ENCODE measurements around the gene CHST11.
A peak's percentile ranks its signal among the peaks of the same experiment; 100 is the strongest.

The CHST11 gene

DNA sequence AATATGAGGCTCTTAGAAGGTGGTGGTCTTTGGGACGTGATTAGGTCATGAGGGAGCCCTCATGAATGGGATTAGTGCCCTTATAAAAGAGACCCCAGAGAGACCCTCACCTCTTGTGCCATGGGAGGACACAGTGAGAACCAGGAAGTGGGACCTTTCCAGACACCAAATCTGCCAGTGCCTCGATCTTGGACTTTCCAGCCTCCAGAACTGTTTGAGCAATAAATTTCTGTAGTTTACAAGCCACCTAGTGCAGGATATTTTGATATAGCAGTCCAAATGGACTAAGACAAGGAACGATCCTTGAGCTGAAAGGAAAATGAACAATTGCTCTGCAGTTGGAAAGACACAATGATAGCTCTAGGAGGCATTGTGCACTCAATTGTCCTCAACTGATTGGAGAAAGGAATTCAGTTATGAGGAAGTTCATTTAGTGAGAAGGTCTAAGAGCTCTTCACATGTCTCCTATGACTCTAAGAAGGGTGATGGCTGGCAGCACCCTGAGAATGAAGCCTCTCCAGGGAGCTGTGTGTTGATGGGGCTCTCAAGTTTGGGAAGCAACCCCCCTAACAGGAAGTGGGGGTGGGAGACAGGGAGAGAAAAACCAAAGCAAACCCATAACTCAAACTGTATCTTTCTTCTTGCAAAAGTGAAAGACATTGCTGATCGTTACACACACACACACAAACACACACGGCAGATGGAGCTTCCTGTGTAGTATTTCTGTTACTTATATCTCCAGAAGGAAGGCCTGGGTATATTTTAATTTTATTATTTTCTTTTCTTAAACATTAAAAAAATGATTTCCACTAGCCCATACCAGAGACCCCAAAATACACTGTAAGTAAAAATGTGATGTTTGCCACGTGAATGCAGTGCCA lies 21.0 kb downstream of the CHST11 start:
- Histone ChIP-seq H3K4me1 (ENCODE audit: control extremely low read depth in 1 of 4, control insufficient read depth in 4 of 4, insufficient read depth in 4 of 4, low read length in 3 of 4) (peaks cover 44 to 89% (median 76%) of the 10 kb centered on the region in 4 experiments), H3K36me3 (ENCODE audit: control insufficient read depth in 4 of 4, insufficient read depth in 4 of 4, low read length in 3 of 4) (peaks cover 6 to 32% (median 11%) of the 10 kb centered on the region in 4 experiments), H3K4me3 (ENCODE audit: control insufficient read depth in 1 of 7, extremely low read depth in 1 of 7, insufficient read depth in 4 of 7, low read depth in 2 of 7, low read length in 6 of 7) (peak overlapping the region in 6 of 7 experiments; percentile 24 to 65 (median 50)), H3K27me3 (replicated peaks in 2 of 5; ENCODE audit: control insufficient read depth in 4 of 5, insufficient read depth in 5 of 5, low read length in 4 of 5) (no peaks in the 10 kb centered on the region), H3K9me3 (ENCODE audit: control extremely low read depth in 1 of 5, control insufficient read depth in 4 of 5, insufficient read depth in 2 of 5, low read depth in 1 of 5, low read length in 4 of 5) (peaks cover 0 to 2% (median 0%) of the 10 kb centered on the region in 5 experiments), H3K27ac (ENCODE audit: insufficient read depth in 1 of 2, low read depth in 1 of 2, low read length in 2 of 2, poor library complexity in 1 of 2, severe bottlenecking in 2 of 2) (peak overlapping the region; percentile 2 to 67)
- POLR2A ChIA-PET = interaction anchor here (0.9 to 1.7 kb wide), 4 partner anchors 10 to 96 kb away, joined by 3 to 9 read pairs (median 4); no protein-coding TSS in a partner anchor
- CTCF ChIA-PET = interaction anchor here (0.9 to 2.5 kb wide), 10 partner anchors 10 to 133 kb away, joined by 3 to 18 read pairs (median 4); partner anchors contain the start of gene CHST11
- 74% methylated on average over 3 of the region's 6 CpGs for WGBS (ENCODE audit: insufficient coverage)
- peak in 2 of 3 donors; percentile 60 to 78 for DNase-seq

DNA sequence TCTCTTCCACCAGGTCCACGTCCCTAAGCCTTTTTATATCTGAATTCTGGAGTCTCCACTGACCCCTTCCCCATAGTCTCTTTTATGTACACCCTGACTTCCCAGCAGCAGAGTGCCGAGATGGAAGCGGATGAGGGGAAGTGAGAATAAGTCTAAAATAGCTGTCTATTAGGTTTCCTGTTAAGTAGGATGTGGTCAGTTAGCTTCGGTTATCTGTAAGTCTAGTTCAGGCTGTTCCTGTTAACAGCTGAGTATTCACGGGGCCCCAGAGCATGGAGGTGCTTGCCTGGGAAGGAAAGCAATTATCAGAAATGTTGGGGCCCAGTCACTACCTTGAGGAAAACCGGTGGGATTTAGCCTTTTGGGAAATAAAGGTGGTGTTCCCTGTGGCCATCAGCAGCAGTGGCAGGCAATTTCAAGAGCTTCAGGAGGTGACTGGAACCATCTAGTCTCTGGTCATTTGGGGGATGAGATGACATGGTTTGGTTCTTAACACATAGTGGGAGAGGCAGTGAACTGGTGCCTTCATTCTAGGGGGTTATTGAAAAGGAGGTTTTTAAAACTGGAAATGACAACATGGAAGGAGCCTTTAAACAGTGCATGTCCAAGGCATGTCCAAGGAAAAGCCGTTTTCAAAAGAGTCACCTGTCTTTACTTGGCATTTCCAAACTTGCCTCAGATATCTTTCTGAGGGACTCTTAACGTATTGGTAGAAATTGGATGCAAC lies 21.8 kb downstream of the CHST11 start:
- peak; percentile 63 to 95 (median 88) for DNase-seq
- 11% methylated on average over 6 of the region's 8 CpGs for WGBS (ENCODE audit: insufficient coverage)
- H3K27me3 ChIP-seq (replicated peaks in 2 of 5; ENCODE audit: control insufficient read depth in 4 of 5, insufficient read depth in 5 of 5, low read length in 4 of 5) = no peaks in the 10 kb centered on the region
- peak overlapping the region; percentile 2 to 67 for H3K27ac ChIP-seq (ENCODE audit: insufficient read depth in 1 of 2, low read depth in 1 of 2, low read length in 2 of 2, poor library complexity in 1 of 2, severe bottlenecking in 2 of 2)
- ChIA-PET CTCF (interaction anchor here (0.9 to 2.5 kb wide), 10 partner anchors 9 to 132 kb away, joined by 3 to 18 read pairs (median 4); partner anchors contain the start of gene CHST11), POLR2A (interaction anchor here (1.7 kb wide), 1 partner anchor 20 kb away, joined by 9 read pairs; no protein-coding TSS in a partner anchor)
- H3K9me3 ChIP-seq (ENCODE audit: control extremely low read depth in 1 of 5, control insufficient read depth in 4 of 5, insufficient read depth in 2 of 5, low read depth in 1 of 5, low read length in 4 of 5) = peaks cover 0 to 2% (median 0%) of the 10 kb centered on the region in 5 experiments
- H3K4me1 ChIP-seq (ENCODE audit: control extremely low read depth in 1 of 4, control insufficient read depth in 4 of 4, insufficient read depth in 4 of 4, low read length in 3 of 4) = peaks cover 39 to 87% (median 75%) of the 10 kb centered on the region in 4 experiments
- H3K4me3 ChIP-seq (ENCODE audit: control insufficient read depth in 1 of 7, extremely low read depth in 1 of 7, insufficient read depth in 4 of 7, low read depth in 2 of 7, low read length in 6 of 7) = peak overlapping the region in 6 of 7 experiments; percentile 24 to 65 (median 50)
- H3K36me3 ChIP-seq (ENCODE audit: control insufficient read depth in 4 of 4, insufficient read depth in 4 of 4, low read length in 3 of 4) = peaks cover 6 to 38% (median 12%) of the 10 kb centered on the region in 4 experiments

DNA sequence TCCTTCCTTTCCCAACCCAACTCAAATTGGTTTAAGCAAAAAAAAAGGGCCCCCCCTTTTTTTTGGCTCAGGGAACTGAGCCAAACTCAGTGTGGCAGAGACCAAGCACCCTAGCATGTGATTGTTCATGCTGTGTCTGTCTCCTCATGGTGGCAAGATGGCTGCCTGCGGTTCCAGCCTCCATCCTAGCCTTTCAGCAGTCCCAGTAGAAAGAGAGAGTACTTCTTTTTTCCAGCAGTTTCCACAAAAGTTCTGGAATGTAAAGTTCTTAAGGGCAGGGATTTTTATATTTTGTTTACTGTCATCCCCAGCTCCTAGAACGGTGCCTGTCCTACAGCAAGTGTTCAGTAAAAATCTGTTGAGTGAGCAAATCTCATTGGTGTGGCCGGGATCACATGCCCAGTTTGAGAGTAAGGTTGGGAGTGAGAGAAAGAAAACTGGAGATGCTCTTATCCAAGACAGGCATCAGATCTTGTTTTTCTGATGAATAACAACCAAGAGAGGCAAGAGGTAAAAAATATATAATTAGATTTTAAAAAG lies 22.4 kb downstream of the CHST11 start:
- Histone ChIP-seq H3K4me3 (ENCODE audit: control insufficient read depth in 1 of 7, extremely low read depth in 1 of 7, insufficient read depth in 4 of 7, low read depth in 2 of 7, low read length in 6 of 7) (peak overlapping the region in 3 of 7 experiments; percentile 35 to 65 (median 60)), H3K9me3 (ENCODE audit: control extremely low read depth in 1 of 5, control insufficient read depth in 4 of 5, insufficient read depth in 2 of 5, low read depth in 1 of 5, low read length in 4 of 5) (peaks cover 0 to 2% (median 0%) of the 10 kb centered on the region in 5 experiments), H3K4me1 (ENCODE audit: control extremely low read depth in 1 of 4, control insufficient read depth in 4 of 4, insufficient read depth in 4 of 4, low read length in 3 of 4) (peaks cover 41 to 87% (median 76%) of the 10 kb centered on the region in 4 experiments), H3K27me3 (replicated peaks in 2 of 5; ENCODE audit: control insufficient read depth in 4 of 5, insufficient read depth in 5 of 5, low read length in 4 of 5) (no peaks in the 10 kb centered on the region), H3K36me3 (ENCODE audit: control insufficient read depth in 4 of 4, insufficient read depth in 4 of 4, low read length in 3 of 4) (peaks cover 6 to 45% (median 17%) of the 10 kb centered on the region in 4 experiments), H3K27ac (ENCODE audit: insufficient read depth in 1 of 2, low read depth in 1 of 2, low read length in 2 of 2, poor library complexity in 1 of 2, severe bottlenecking in 2 of 2) (peak overlapping the region in 1 of 2 experiments; percentile 67)
- 100% methylated on average over 2 of the region's 3 CpGs for WGBS (ENCODE audit: insufficient coverage)
- CTCF ChIA-PET = interaction anchor here (1.8 to 2.5 kb wide), 2 partner anchors 11 to 22 kb away, joined by 4 to 18 read pairs; partner anchors contain the start of gene CHST11
- POLR2A ChIA-PET = no interaction called here
- DNase-seq = no peak

DNA sequence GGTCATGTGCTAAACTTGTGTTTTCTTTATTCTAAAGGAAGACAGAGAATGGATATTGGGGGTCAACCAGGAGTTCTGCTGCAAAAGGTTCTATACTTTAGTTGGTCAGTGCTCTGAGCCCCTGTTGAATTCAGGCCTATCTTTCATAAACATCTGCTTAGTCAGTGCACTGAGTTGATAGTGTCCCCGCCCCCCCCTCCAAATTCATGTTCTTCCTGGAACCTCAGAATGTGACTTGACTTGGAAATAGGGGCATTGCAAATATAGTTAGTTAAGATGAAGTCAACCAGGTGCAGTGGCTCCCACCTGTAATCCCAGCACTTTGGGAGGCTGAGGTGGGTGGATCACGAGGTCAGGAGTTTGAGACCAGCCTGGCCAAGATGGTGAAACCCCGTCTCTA lies 23.3 kb downstream of the CHST11 start:
- no CpG with 5 or more reads among the region's 3 CpGs for WGBS (ENCODE audit: insufficient coverage)
- ChIA-PET CTCF (interaction anchor here (1.1 kb wide), 1 partner anchor 31 kb away, joined by 3 read pairs; no protein-coding TSS in a partner anchor), POLR2A (no interaction called here)
- no peak for DNase-seq
- Histone ChIP-seq H3K36me3 (ENCODE audit: control insufficient read depth in 4 of 4, insufficient read depth in 4 of 4, low read length in 3 of 4) (peaks cover 6 to 52% (median 17%) of the 10 kb centered on the region in 4 experiments), H3K4me3 (ENCODE audit: control insufficient read depth in 1 of 7, extremely low read depth in 1 of 7, insufficient read depth in 4 of 7, low read depth in 2 of 7, low read length in 6 of 7) (no peak overlapping the region), H3K9me3 (ENCODE audit: control extremely low read depth in 1 of 5, control insufficient read depth in 4 of 5, insufficient read depth in 2 of 5, low read depth in 1 of 5, low read length in 4 of 5) (peaks cover 0 to 2% (median 0%) of the 10 kb centered on the region in 5 experiments), H3K27me3 (replicated peaks in 2 of 5; ENCODE audit: control insufficient read depth in 4 of 5, insufficient read depth in 5 of 5, low read length in 4 of 5) (no peaks in the 10 kb centered on the region), H3K4me1 (ENCODE audit: control extremely low read depth in 1 of 4, control insufficient read depth in 4 of 4, insufficient read depth in 4 of 4, low read length in 3 of 4) (peaks cover 48 to 87% (median 77%) of the 10 kb centered on the region in 4 experiments), H3K27ac (ENCODE audit: insufficient read depth in 1 of 2, low read depth in 1 of 2, low read length in 2 of 2, poor library complexity in 1 of 2, severe bottlenecking in 2 of 2) (peak overlapping the region in 1 of 2 experiments; percentile 67)

DNA sequence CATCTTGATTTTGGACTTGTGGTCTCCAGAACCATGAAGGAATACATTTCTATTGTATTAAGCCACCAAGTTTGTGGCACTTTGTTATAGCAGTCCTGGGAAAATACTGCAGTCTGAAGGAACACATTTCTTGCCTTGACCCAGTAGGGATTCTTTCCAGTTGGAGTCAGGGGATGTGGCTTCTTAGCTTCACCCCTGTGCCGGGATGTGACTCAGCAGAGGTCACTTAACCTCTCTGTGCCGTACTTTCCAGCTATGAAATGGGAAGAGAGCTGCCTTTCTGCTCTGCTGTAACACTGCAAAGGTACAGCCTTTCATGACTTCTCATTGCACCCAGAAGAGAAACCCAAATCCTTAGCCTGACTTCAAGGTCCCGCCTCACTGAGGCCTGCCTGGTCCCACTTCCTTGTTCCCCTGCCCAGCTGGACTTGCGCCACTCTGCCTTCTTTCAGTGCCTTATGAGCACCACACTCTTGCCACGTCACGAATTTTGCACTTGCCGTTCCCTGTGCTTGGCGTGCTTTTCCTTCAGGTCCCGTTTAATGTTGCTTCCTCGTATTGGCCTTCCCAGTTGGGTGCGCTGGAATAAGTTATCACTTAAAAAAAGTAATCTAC lies 24.2 kb downstream of the CHST11 start:
- Histone ChIP-seq H3K4me1 (ENCODE audit: control extremely low read depth in 1 of 4, control insufficient read depth in 4 of 4, insufficient read depth in 4 of 4, low read length in 3 of 4) (peaks cover 52 to 92% (median 82%) of the 10 kb centered on the region in 4 experiments), H3K4me3 (ENCODE audit: control insufficient read depth in 1 of 7, extremely low read depth in 1 of 7, insufficient read depth in 4 of 7, low read depth in 2 of 7, low read length in 6 of 7) (peak overlapping the region in 1 of 7 experiments; percentile 4), H3K36me3 (ENCODE audit: control insufficient read depth in 4 of 4, insufficient read depth in 4 of 4, low read length in 3 of 4) (peaks cover 6 to 59% (median 17%) of the 10 kb centered on the region in 4 experiments), H3K27me3 (replicated peaks in 2 of 5; ENCODE audit: control insufficient read depth in 4 of 5, insufficient read depth in 5 of 5, low read length in 4 of 5) (no peaks in the 10 kb centered on the region), H3K9me3 (ENCODE audit: control extremely low read depth in 1 of 5, control insufficient read depth in 4 of 5, insufficient read depth in 2 of 5, low read depth in 1 of 5, low read length in 4 of 5) (peaks cover 0 to 2% (median 0%) of the 10 kb centered on the region in 5 experiments), H3K27ac (ENCODE audit: insufficient read depth in 1 of 2, low read depth in 1 of 2, low read length in 2 of 2, poor library complexity in 1 of 2, severe bottlenecking in 2 of 2) (no peak overlapping the region)
- 86% methylated on average over 9 of the region's 11 CpGs for WGBS (ENCODE audit: insufficient coverage)
- DNase-seq = no peak
- ChIA-PET CTCF (interaction anchor here (0.9 to 1.1 kb wide), 3 partner anchors 9 to 32 kb away, joined by 3 to 4 read pairs (median 3); no protein-coding TSS in a partner anchor), POLR2A (interaction anchor here (1.0 kb wide), 1 partner anchor 25 kb away, joined by 4 read pairs; no protein-coding TSS in a partner anchor)

DNA sequence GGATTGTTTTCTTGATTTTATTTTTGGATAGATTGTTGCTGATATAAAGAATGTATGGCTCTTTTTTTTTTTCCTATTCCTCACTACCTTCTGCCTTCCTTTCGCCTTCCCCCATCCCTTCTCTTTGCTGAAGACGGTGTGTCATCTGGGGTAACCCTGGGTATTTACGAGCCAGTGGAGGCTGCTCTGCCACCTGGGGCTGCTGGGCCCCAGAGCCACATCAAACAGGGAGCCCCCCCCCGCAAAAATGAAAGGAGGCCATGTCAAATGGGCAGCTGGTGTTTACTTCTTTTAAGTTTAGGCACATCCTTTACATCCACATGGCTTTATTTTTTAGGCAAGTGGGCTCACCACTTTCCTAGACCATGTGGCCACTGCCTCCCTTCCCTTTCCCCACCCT lies 25.4 kb downstream of the CHST11 start:
- DNase-seq = no peak
- Histone ChIP-seq H3K9me3 (ENCODE audit: control extremely low read depth in 1 of 5, control insufficient read depth in 4 of 5, insufficient read depth in 2 of 5, low read depth in 1 of 5, low read length in 4 of 5) (peaks cover 0 to 2% (median 0%) of the 10 kb centered on the region in 5 experiments), H3K36me3 (ENCODE audit: control insufficient read depth in 4 of 4, insufficient read depth in 4 of 4, low read length in 3 of 4) (peaks cover 6 to 64% (median 17%) of the 10 kb centered on the region in 4 experiments), H3K4me1 (ENCODE audit: control extremely low read depth in 1 of 4, control insufficient read depth in 4 of 4, insufficient read depth in 4 of 4, low read length in 3 of 4) (peaks cover 52 to 95% (median 90%) of the 10 kb centered on the region in 4 experiments), H3K27me3 (replicated peaks in 2 of 5; ENCODE audit: control insufficient read depth in 4 of 5, insufficient read depth in 5 of 5, low read length in 4 of 5) (no peaks in the 10 kb centered on the region), H3K4me3 (ENCODE audit: control insufficient read depth in 1 of 7, extremely low read depth in 1 of 7, insufficient read depth in 4 of 7, low read depth in 2 of 7, low read length in 6 of 7) (no peak overlapping the region), H3K27ac (ENCODE audit: insufficient read depth in 1 of 2, low read depth in 1 of 2, low read length in 2 of 2, poor library complexity in 1 of 2, severe bottlenecking in 2 of 2) (no peak overlapping the region)
- ChIA-PET CTCF (interaction anchor here (1.0 kb wide), 1 partner anchor 24 kb away, joined by 3 read pairs; no protein-coding TSS in a partner anchor), POLR2A (no interaction called here)
- WGBS (ENCODE audit: insufficient coverage) = 67% methylated on average over 3 of the region's 4 CpGs

Data from common myeloid progenitor, CD34-positive (primary cell).